HG02970 (cell line): ENCODE data around the gene WDR93.
"Not testable (repeated sequence)": the region's sequence is repeated elsewhere in the genome, so short reads cannot be mapped to it uniquely, and the experiment has no call there.

Experiments
- ATAC-seq: cut with Tn5 transposase; IDR thresholded peaks from one replicate; pipeline ENCODE4 v1.9.1; 2021; ENCODE audit warnings: mild to moderate bottlenecking, moderate library complexity, moderate number of reproducible peaks; ENCODE audit not compliant: unreplicated experiment, low FRiP score

The WDR93 gene

GRCh38 chr15:89784686-89784960 lies 94.0 kb downstream of the WDR93 start:
- no peak for ATAC-seq

DNA sequence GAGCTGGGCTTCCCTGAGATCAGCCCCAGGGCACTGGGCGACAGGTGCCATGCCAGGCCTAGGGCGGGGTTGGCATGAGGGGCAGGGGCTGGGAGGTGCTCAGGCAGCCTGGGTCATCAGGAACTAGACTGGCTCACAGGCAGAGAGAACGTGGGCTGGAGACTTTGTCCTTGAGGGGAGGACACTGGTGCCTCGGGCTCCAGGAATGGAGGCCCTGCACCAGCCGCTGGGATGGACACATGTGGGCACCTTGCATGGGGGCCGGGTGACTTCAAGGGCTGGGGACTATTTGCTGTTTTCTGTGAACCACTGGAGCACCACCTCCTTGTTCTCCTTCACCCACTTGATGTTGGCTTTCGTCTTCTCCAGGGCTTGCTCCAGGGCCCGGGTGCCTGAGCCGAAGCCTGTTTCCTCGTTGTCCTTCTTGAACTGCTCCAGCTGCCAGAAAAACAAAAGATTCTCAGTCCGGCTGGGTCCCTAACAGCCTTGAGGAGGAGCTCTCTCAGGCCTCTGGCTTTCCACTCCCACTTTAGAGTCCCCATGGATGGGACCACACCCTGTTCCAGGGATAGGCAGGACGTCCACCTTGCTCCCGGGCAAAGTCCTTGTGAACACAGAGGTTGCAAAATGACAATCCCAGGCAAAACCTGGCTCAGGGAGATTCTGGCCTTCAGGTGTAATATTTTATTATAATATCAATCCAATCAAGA lies 94.6 kb downstream of the WDR93 start:
- ATAC-seq = no peak

GRCh38 chr15:89785774-89786140 lies 95.1 kb downstream of the WDR93 start:
- no peak for ATAC-seq

DNA sequence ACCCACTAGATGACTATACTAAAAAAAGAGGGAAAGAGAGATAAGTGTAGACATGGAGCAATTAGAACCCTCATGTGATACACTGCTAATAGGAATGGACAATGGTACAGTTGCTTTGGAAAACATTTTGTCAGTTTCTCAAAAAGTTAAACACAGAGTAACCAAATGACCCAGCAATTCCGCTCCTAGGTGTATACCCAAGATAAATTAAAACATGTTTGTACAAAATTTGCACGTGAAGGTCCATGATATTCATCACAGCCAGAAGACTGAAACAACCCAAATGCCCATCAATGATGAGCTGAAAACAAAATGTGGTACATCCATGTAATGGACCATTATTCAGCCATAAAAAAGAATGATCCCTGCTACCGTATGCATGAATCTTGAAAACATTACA lies 97.3 kb downstream of the WDR93 start:
- ATAC-seq = no peak

DNA sequence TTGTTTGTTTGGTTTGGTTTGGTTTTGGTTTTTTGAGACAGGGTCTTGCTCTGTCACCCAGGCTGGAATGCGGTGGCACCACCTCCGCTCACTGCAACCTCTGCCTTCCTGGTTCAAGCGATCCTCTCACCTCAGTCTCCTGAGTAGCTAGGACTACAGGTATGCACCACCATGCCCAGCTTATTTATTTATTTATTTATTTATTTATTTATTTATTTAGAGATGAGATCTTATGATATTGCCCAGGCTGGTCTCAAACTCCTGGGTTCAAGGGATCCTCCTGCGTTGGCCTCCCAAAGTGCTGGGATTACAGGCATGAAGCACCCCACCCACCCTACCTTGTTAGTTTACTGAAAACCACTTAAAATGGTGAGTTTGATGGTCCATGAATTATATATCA lies 98.0 kb downstream of the WDR93 start:
- not testable (repeated sequence) for ATAC-seq

DNA sequence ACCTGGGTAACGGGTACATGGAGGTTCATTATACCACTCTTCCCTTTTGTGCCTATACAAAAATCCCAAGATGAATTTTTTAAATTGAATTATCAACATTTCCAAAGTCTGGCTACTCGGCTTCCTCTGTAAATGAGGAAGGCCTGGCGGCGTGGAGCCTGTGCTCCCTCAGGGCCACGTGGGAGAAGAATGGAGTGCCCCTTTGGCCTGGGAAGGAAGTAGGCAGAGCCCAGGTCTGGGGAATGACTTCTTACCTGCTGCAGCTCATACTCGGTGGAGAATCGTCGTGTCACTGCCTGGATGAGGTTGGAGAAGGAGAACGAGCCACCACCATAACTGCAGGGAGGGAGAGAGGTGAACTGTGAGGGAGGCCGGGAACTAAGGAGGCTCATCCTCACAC lies 99.6 kb downstream of the WDR93 start:
- ATAC-seq = no peak

DNA sequence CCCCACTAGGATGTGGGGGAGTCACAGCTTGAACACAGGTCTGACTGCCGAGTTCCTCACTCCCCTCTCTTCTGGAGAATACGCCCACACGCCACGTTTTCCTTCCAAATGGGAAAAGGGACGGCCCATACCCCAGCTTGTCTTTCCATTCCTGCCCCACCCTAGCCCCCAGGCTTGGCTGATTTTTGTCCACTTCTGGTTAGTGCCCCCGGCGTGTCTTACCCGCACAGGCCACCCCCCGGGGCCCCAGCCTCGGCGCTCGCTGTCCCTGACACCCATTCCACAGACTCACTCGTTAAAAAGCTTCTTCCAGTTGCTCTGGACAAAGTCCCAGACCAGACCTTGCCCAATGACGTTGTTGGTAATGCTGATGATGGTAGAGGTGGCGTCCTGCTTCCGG lies 100.0 kb downstream of the WDR93 start:
- ATAC-seq = no peak

- no peak for ATAC-seq
Observed at GRCh38 chr15:89792106-89792805, 101.6 kb downstream of the WDR93 start.
